HG03439 (cell line): ENCODE results near the gene STARD4.

Source experiments
- ATAC-seq: cut with Tn5 transposase; IDR thresholded peaks from one replicate; pipeline ENCODE4 v1.9.1; 2021; ENCODE audit warnings: mild to moderate bottlenecking, moderate library complexity; ENCODE audit not compliant: unreplicated experiment

STARD4 gene

GRCh38 chr5:111478266-111478665 lies 34.1 kb downstream of the STARD4 start:
- no peak for ATAC-seq

DNA sequence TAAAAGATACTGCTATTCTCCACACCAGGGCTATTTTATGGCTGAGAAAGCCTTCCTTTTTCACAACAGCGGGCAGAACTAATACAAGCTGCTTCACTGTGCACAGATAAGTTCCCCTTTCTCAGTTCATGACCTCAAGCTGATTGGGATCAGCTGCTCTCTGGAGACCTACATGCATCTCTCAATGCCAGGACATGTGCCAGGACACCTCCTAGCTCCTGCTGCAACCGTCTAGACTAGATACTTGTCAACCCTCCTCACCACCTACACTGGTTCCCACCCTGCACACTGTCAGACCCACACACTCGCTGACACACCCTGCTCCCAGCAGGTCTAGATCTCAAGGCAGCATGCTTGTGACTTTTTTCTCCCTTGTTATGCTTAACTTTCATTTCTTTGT lies 39.8 kb downstream of the STARD4 start:
- ATAC-seq, result no peak

- no peak for ATAC-seq
These were observed 40.2 kb downstream of the STARD4 start for GRCh38 chr5:111472096-111472495.

DNA sequence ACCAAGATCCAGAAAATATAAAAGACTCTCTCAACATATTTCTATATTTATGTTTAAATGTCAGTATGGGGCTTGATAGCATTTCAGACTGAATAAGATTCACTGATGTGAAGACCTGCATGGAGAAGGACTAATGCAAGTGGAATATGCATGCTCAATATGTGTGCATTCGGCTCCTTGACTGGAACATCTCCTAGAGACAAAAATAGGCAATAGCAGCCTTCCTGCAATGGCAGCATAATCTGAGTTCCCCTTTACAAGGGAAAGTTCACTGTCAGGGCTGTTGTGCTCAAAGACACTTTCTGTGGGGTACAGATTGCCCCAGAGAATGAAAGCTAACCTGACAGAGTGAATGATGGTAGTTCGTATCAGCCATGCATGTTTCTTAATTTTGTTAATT lies 42.4 kb downstream of the STARD4 start:
- ATAC-seq, result no peak

DNA sequence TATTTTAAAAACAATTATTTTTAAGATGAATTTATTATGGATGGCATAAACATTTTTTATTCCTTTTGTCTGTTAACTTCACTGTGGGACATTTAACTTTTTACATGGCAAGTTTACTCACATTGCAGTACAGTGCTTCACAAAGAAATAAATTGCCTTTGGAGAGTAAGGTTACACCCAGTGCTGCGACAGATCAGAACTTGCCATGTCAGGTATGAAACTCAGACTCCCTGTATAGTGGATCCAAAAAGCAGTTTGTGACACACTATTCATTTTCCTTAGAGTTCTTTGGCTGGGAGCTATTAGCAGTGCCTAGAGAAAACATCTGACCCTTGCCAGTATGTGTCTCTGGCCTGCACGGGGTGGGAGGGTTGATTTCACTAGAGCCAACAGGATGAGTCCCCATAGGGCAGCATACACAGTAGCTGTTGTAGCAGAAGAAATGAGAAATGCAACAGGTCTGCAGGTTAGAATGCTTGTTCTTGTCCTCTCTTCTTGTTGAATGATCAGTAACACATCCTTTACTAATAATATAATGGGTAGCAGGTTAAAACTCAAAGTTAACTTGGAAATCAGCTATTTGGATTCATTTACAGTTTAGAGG lies 42.9 kb downstream of the STARD4 start:
- no peak for ATAC-seq

DNA sequence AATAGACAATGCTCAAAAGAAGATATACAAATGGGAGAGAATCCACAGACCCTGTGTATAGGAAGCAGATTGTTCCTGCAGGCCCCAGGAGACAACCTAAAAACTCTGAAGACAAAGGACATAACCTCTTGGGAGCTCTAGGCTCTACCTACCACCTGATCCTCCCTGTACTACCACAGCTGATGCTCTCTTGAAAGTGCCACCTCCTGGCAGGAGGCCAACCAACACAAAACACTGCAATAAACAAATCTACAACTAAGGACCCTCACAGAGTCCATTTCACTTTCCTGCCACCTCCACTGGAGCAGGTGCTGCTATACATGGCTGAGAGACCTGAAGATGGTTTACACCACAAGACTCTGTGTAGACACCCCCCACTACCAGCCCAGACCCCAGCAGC lies 49.0 kb downstream of the STARD4 start:
- no peak for ATAC-seq

DNA sequence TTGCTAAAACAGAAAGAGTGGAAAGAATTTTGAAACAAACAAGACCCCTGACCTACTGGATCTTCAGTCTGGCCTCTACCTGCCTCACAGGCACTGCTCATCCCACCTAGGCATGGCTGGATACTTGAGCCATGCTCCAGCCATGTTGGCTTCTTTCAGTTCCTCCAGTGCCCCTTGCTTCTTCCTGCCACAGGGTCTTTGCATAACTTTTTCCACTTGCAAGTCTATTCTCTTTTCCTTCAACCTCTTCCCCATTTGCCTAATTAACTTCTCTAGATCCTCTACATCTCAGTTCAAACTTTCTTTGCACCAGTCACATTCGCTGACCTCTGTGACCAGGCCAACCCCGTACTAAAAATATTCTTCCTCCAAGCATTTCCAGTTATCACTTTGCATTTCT lies 50.4 kb downstream of the STARD4 start:
- no peak for ATAC-seq

GRCh38 chr5:111461255-111461671 lies 51.1 kb downstream of the STARD4 start:
- ATAC-seq, result no peak

- ATAC-seq, result no peak
These were observed 57.6 kb downstream of the STARD4 start for GRCh38 chr5:111454776-111455175.

GRCh38 chr5:111454198-111454622 lies 58.1 kb downstream of the STARD4 start:
- no peak for ATAC-seq

DNA sequence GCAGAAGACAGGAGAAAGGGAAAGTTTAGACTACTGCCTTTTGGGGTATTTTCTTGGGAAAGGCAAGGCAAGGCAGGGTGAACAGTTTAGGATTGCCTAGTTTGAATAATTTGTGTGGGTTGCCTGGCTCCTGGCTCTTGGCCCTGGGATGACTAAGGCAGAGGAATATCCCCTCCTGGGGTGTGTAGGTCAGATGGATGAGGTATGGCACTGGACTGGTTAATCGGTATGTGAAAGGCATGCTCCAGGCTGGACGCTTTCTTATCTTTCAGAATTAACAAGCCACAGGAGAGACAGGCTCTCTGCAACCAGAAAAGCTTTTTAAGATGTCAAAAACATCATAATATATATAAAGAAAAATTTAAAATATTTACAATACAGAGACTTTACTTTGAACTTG lies 58.6 kb downstream of the STARD4 start:
- ATAC-seq, result no peak

- ATAC-seq, result no peak
These were observed 59.0 kb downstream of the STARD4 start for GRCh38 chr5:111453295-111453694.

- no peak for ATAC-seq
These were observed 64.5 kb downstream of the STARD4 start for GRCh38 chr5:111447822-111448221.

DNA sequence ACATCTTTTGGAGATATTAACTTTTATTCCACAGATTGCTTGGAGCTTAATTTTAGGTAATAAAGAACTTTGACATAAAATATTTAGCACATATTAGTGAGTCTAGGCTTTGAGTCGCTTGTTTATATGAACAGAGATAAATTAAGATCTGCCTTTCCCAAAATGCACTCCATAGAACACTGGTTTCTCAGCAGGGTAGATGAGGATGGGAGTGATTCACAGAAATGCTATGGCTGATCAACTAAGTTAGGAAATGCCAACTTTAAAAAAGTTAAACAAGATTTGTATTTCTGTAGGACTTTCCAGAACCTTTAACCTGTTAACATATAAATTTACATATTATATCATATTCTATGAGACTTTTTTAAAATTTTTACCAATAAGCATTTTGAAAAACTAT lies 65.2 kb downstream of the STARD4 start:
- no peak for ATAC-seq
